GM13976 (cell line): ENCODE measurements around the gene SRPK1.

ENCODE experiments used
- DNase-seq: peaks from one replicate; pipeline ENCODE4 v3.0.0; 2012; ENCODE audit warnings: low spot score
- CTCF ChIP-seq: IDR thresholded peaks from 2 replicates; pipeline ENCODE4 v1.5.1; 2012; ENCODE audit warnings: borderline replicate concordance, mild to moderate bottlenecking; ENCODE audit not compliant: insufficient read depth; ENCODE audit errors: extremely low read depth, missing control alignments, control extremely low read depth
- in situ Hi-C: fragments of 300-500 bp; cut with MboI; formaldehyde crosslinking; loops from one replicate; pipeline ENCODE4 v1.12.0; 2022; ENCODE audit warnings: low sequenced_read_pairs, mixed read lengths, inconsistent platforms; ENCODE audit not compliant: unreplicated experiment

Gene SRPK1

GRCh38 chr6:35797837-35798526 is 122.9 kb downstream of the SRPK1 start:
- no peak for TF ChIP-seq CTCF
- in situ Hi-C loops = no loop called here
- DNase-seq = peak; percentile 29

- DNase-seq = peak; percentile 22
- no peak for TF ChIP-seq CTCF
- in situ Hi-C loops = no loop called here
These were observed 124.7 kb downstream of the SRPK1 start for GRCh38 chr6:35796236-35796635.

- in situ Hi-C loops = no loop called here
These were observed 125.3 kb downstream of the SRPK1 start for GRCh38 chr6:35795453-35796071.

GRCh38 chr6:35794536-35795452 is 126.1 kb downstream of the SRPK1 start:
- no peak for TF ChIP-seq CTCF
- DNase-seq = peak; percentile 33
- in situ Hi-C loops = no loop called here

More at GRCh38 chr6:35795453-35796071, 125.3 kb downstream of the SRPK1 start:
- no peak for TF ChIP-seq CTCF
- peak; percentile 24 for DNase-seq

- TF ChIP-seq CTCF = no peak
- DNase-seq = no peak
- in situ Hi-C loops = no loop called here
These were observed 130.2 kb downstream of the SRPK1 start for GRCh38 chr6:35790683-35791082.

GRCh38 chr6:35788423-35788982 is 132.4 kb downstream of the SRPK1 start:
- DNase-seq = no peak
- TF ChIP-seq CTCF = no peak
- in situ Hi-C loops = no loop called here
